ENCODE data around the gene RNF181. TPM values are rescaled to one million over a fixed set of nuclear protein-coding genes. Genes with fewer than 3 reads are reported as not detected.
A peak's percentile ranks its signal among the peaks of the same experiment; 100 is the strongest.

RNF181 gene
- total and polyA plus RNA-seq, 2 of the 13 experiments (the other 11 are each of a cell fraction or from before 2014, with no cell fraction given), result 224 to 578 TPM

DNA sequence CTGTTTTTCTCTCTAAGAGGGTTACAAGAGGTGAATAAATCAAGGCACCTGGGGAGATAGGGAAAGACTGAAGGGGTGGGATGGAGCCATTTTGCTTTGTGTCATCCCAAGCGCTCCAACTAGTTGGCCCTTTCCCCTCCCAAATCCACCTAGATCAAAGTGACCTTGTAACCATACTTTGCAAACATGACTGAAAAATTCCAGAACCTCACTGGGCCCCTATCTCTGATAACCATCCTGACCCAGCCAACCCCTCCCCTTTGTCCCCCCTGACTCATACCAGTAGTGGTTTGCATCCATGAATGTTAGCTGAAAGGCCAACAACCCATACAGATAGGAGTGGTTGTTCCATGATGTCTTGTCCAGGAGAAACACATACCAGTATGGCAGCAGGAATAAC is 37.4 kb upstream of the RNF181 start (continued):
- TF ChIP-seq ZBED4 (CRISPR knock-in tag; IDR thresholded peaks at IDR 0.05; ENCODE audit: borderline replicate concordance), result peak; percentile 87; the same call in 1 of the 2 replicates
- TF ChIP-seq SRY (CRISPR knock-in tag; IDR thresholded peaks at IDR 0.05), result no peak
- no peak for TF ChIP-seq SALL2 (CRISPR knock-in tag; IDR thresholded peaks at IDR 0.05)
- TF ChIP-seq REXO4 (CRISPR knock-in tag; IDR thresholded peaks at IDR 0.05; ENCODE audit: borderline replicate concordance), result no peak
- TF ChIP-seq ZNF839 (CRISPR knock-in tag; IDR thresholded peaks at IDR 0.05; ENCODE audit: borderline replicate concordance), result no peak
- no peak for TF ChIP-seq ATF1 (CRISPR knock-in tag; IDR thresholded peaks at IDR 0.05)
- TF ChIP-seq, protein P1, sequence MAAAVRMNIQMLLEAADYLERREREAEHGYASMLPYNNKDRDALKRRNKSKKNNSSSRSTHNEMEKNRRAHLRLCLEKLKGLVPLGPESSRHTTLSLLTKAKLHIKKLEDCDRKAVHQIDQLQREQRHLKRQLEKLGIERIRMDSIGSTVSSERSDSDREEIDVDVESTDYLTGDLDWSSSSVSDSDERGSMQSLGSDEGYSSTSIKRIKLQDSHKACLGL (CRISPR knock-in tag; IDR thresholded peaks at IDR 0.05), result no peak
- peak; percentile 68 for TF ChIP-seq RARA (CRISPR knock-in tag; IDR thresholded peaks at IDR 0.05)
- no peak for TF ChIP-seq ZNF570 (CRISPR knock-in tag; IDR thresholded peaks at IDR 0.05; ENCODE audit: borderline replicate concordance)
- no peak for TF ChIP-seq ZNF431 (CRISPR knock-in tag; IDR thresholded peaks at IDR 0.05; ENCODE audit: borderline replicate concordance, low read depth)
- TF ChIP-seq, protein P2, sequence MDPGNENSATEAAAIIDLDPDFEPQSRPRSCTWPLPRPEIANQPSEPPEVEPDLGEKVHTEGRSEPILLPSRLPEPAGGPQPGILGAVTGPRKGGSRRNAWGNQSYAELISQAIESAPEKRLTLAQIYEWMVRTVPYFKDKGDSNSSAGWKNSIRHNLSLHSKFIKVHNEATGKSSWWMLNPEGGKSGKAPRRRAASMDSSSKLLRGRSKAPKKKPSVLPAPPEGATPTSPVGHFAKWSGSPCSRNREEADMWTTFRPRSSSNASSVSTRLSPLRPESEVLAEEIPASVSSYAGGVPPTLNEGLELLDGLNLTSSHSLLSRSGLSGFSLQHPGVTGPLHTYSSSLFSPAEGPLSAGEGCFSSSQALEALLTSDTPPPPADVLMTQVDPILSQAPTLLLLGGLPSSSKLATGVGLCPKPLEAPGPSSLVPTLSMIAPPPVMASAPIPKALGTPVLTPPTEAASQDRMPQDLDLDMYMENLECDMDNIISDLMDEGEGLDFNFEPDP (CRISPR knock-in tag; conservative IDR thresholded peaks at IDR 0.05), result no peak
- no peak for TF ChIP-seq AGO2 (optimal IDR thresholded peaks at IDR 0.05; ENCODE audit: low read depth, low read length)
- TF ChIP-seq IRF2 (CRISPR knock-in tag; IDR thresholded peaks at IDR 0.05), result 0 out of 2 replicates have a peak, but pooled peaks have one; percentile 39
- no peak for TF ChIP-seq ZNF44 (CRISPR knock-in tag; IDR thresholded peaks at IDR 0.05)
